Umbilical cord (tissue), 2 donors: ENCODE measurements around the gene DDX54. TPM values are rescaled to one million over a fixed set of nuclear protein-coding genes. Genes with fewer than 3 reads are reported as not detected.
"Not testable (repeated sequence)": the region's sequence is repeated elsewhere in the genome, so short reads cannot be mapped to it uniquely, and the experiment has no call there.

ENCODE experiments used
- DNase-seq: peaks from one replicate; pipeline ENCODE4 v3.0.0-alpha.2; 2015; ENCODE audit warnings: low spot score
- total RNA-seq: library from RNA; depleted of rRNA; stranded (reverse); fragments of >200 nt; gene quantifications from one replicate; pipeline ENCODE4 v1.2.3, GENCODE V29; 2014; ENCODE audit warnings: low replicate concordance; ENCODE audit not compliant: insufficient read depth

DDX54 gene
- total RNA-seq, 1 donor from 2014 or later, result 27.7 TPM

DNA sequence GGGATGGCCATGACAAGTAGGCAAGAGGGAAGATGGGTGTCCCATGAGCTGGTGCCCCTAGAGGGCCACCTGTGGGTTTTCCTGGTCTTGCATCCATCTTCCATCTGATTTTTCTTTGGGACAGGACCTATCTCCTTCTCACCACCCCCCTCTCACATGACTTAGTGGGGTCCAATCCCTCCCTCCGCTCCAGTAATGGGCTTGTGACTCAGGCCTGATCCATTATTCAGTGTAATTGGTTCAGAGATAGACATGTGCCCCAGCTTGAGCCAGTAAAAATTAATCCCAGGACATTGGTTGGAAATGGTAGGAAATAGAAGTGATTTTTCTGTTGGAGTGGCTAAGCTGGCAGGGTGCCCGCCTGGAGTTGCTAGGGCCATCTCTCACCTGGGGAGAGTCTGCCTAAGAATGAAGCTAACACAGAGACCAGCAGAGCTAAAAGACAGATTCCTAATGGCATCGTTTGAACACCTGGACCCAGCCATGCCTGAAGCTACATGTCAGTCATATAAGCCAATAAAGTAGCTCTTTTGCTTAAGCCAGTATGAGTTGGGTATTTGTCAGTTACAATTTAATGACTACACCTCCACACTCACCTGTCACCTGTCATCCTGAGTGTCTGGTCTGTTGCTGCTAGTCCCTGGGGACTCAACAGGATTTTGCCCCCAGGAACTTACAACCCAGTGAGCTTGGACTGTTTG is 64.5 kb downstream of the DDX54 start:
- no peak for DNase-seq

- DNase-seq, result no peak
Measured at GRCh38 chr12:113119980-113120669, 65.2 kb downstream of the DDX54 start.

DNA sequence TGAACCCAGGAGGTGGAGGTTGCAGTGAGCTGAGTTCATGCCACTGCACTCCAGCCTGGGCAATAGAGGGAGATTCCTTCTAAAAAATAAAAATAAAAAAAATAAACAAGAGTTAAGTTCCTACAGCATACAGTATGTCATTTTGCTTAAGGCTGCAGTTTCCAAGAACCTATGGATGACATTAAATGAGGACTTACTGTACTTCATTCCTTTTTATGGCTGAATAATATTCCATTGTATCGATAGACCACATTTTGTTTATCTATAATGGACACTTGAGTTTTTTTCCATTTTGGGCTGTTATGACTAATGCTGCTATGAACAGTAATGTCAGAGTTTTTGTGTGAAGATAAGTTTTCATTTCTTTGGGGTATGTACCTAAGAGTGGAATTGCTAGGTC is 67.1 kb downstream of the DDX54 start:
- DNase-seq, result no peak

DNA sequence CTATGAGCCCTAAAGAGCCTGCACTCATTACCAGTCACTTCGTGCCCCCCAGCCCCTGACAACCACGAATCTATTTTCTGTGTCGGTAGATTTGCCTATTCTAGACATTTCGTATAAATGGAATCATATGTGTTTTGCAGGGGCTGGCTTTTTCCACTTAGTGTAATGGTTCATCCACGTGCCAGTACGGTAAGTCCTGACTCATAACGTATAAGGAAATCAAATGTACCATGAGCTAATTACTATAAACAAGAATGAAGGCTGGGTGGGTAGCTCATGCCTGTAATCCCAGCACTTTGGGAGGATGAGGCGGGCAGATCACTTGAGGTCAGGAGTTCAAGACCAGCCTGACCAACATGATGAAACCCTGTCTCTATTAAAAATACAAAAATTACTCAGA is 67.6 kb downstream of the DDX54 start:
- not testable (repeated sequence) for DNase-seq

DNA sequence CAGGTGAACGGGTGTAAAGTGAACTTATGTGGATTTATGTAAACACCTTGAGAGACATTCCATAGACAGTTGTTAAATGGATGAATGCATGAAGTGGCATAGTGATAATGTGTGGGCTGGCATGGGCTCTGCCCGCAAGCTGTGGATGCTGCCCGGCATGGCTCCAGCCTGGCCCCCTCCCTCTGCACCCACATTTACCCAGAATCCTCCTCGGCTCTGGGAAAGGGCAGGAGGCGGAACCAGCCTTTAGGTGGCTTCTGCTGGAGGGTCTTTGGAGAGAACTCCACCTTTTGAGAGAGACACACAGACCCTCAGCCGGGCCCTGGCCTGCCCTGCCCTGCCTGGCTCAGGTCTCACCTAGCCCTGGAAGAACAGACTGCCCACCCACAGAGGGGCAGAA is 68.4 kb downstream of the DDX54 start:
- DNase-seq, result no peak

DNA sequence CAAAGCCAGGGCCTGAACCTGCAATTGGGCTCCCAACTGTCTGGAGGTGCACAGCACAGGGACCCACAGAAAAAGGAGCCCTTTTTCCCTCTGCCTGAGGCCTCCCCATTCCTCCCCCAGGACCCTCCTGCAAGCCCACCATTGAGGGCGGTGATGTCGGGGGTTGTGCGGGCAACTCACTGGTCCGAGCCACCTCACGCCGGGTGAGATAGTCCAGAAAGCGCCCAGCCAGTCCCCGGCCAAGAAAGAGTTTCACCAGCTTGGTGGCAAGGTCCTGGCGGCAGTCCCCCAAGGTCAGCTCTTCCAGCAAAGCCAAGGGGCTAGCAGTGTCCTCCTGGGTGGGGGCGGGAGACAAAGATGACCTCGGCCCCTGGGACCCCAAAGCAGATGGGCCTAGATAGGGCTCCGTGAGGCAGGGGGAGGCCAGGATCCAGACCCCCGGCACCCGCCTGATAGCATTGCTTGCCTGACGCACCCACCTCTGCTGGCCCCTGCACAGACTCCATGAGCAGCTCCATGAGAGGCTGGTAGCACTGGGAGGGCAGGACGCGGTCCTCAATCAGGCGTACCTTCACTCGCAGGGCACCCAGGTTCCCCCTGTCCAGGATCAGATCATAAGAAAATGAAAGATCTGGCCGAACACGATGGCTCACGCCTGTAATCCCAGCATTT is 69.7 kb downstream of the DDX54 start:
- no peak for DNase-seq

- DNase-seq, result no peak
Measured at GRCh38 chr12:113114447-113115178, 70.7 kb downstream of the DDX54 start.

DNA sequence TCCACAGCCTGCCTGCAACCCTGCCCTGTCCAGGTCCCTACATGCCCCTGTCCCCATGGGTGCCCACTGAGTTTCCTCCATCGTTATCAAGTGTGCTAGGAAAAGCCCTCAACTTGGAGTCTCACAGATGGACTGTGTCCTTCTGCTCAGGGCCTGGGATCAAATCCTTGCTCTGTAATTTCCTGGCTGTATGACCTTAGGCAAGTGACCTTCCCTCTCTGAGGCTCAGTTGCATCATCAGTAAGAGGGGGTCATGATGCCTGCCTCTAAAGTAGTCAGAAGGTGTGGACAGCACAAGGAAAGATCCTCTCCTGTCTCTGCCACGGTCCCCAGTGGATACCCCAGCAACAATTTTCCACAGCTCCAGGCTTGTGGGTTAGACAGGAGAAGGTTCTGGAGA is 71.9 kb downstream of the DDX54 start:
- no peak for DNase-seq

- no peak for DNase-seq
Measured at GRCh38 chr12:113112043-113112899, 73.0 kb downstream of the DDX54 start.

DNA sequence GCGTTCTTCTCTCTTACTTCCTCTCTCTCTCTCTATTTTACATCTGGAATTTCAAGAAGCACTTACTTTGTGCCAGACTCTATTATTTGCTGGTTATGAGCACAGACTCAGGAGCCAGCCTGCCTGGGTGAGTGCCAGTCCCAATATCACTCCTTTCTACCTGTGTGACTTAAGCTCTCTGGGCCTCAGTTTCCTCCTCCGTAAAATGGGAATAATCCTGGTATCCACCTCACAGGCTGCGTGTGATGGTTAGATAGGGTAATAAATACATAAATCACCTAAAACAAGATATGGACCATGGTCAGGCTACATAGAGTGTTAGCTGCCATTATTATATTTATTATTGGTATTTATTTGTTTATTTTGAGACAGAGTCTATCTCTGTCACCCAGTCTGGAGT is 74.0 kb downstream of the DDX54 start:
- DNase-seq, result no peak

GRCh38 chr12:113109872-113110599 is 75.2 kb downstream of the DDX54 start:
- no peak for DNase-seq

DNA sequence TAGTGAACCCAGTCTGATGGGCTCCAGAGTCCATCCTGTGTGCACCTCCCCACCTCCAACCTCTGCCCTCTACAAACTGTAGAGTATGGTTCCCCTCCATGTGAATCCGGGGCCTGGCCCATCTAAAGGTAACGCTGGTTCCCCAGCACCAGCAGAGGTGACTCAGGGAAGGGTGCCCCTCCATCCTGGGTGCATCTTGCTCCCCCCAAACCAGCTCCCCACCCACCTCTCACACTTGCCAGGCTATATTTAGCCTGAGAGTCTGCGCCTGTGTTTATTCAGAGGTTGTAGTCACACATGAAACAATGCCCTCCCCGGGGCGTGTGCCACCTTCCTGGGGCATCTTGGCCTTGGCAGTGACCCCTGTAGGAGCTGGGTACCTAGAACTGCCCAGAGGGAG is 75.9 kb downstream of the DDX54 start:
- no peak for DNase-seq

GRCh38 chr12:113108308-113108707 is 77.0 kb downstream of the DDX54 start:
- no peak for DNase-seq

Other genes starting within 250 kb of the DDX54 start
- 8.4 TPM for gene OAS3, start 247.0 kb downstream of the DDX54 start, total RNA-seq
- 4.6 TPM for gene OAS2, start 207.0 kb downstream of the DDX54 start, total RNA-seq
- gene DTX1, start 128.7 kb downstream of the DDX54 start, total RNA-seq, result 2.9 TPM
- 0.24 TPM for gene RASAL1, start 49.7 kb downstream of the DDX54 start, total RNA-seq
- not detected for gene CFAP73, start 35.8 kb downstream of the DDX54 start, total RNA-seq
- gene RITA1, start 243 bp upstream of the DDX54 start, total RNA-seq, result 17.3 TPM
- gene TPCN1, start 36.0 kb upstream of the DDX54 start, total RNA-seq, result 9.1 TPM
- gene SLC8B1, start 149.6 kb upstream of the DDX54 start, total RNA-seq, result 14.0 TPM
- gene PLBD2, start 173.1 kb upstream of the DDX54 start, total RNA-seq, result 19.3 TPM
- 2.4 TPM for gene SDS, start 218.4 kb upstream of the DDX54 start, total RNA-seq
- gene SDSL, start 236.9 kb upstream of the DDX54 start, total RNA-seq, result 3.6 TPM